GM23248 (cell line): ENCODE data around the gene ZNF660.

Source experiments
- EZH2 ChIP-seq: fragments of 200-600 bp; sonication (generic); IDR thresholded peaks from 2 replicates; pipeline ENCODE4 v1.6.1; 2018; ENCODE audit warnings: antibody characterized with exemption, mild to moderate bottlenecking; ENCODE audit not compliant: insufficient read depth, poor library complexity, severe bottlenecking
- EZH2phosphoT487 ChIP-seq: fragments of 200-600 bp; sonication (generic); IDR thresholded peaks from 2 replicates; pipeline ENCODE4 v1.6.1; 2018; ENCODE audit warnings: antibody characterized with exemption, moderate library complexity, mild to moderate bottlenecking, low read depth; ENCODE audit not compliant: insufficient read depth

GRCh38 chr3:44647771-44648170, 63.0 kb downstream of the ZNF660 start:
- TF ChIP-seq EZH2phosphoT487 (no peak), EZH2 (no peak)
